LNCaP clone FGC (cell line): Measurements from ENCODE around the gene HPCAL1.
A peak's percentile ranks its signal among the peaks of the same experiment; 100 is the strongest.

Experiments
- DNase-seq: peaks from one replicate; pipeline ENCODE4 v3.0.0-alpha.2; 2011; ENCODE audit warnings: low read depth
- H3K4me3 ChIP-seq: 2 replicates; pipeline ENCODE4 v1.5.1; 2011; ENCODE audit warnings: mild to moderate bottlenecking, low read depth, low read length, control low read depth
- CTCF ChIP-seq: IDR thresholded peaks from 2 replicates; pipeline ENCODE4 v1.5.1; 2012; ENCODE audit warnings: mild to moderate bottlenecking; ENCODE audit not compliant: control insufficient read depth, insufficient read depth; ENCODE audit errors: extremely low read depth

HPCAL1 gene

DNA sequence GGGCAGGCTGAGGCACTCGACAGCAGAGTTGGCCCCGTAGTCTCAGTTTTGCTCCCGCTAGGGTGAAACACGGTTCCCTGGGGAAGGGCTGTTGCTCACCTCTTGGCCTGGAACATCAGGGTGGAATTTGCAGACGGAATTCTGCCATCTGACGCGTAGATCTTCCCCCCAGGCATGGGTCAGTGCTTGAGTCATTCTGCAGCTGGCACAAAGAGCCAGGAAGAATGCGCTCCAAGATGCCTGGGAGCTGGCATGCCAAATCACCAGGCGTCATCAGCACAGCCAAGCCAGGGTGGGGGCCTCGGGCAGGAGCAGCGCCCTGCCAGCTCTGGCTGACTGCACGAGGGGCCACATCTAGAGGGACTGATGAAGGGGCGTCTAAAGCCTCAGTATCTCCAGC lies 102.7 kb downstream of the HPCAL1 start:
- TF ChIP-seq CTCF: no peak
- DNase-seq: no peak
- H3K4me3 ChIP-seq: no peak overlapping the region

DNA sequence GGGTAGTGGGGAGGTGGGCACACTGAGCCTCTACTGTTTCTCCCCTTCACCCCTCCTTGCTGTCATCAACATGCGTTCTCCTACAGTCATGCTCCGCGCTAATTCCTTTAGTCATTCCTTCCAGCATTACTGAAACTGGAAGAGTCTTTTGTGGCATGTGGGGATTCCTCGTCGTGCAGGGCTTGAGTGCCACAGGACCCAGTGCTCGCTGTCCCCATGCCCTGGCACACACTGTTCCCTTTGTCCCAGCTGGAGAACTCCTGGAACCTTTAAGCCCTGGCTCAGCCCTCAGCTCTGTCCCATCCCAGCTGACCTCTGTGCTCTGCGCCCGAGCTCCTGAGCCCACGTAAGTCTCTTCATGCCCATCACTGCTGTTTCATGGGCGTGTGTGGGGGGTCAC lies 103.3 kb downstream of the HPCAL1 start:
- no peak for TF ChIP-seq CTCF
- no peak for DNase-seq
- no peak overlapping the region for H3K4me3 ChIP-seq

DNA sequence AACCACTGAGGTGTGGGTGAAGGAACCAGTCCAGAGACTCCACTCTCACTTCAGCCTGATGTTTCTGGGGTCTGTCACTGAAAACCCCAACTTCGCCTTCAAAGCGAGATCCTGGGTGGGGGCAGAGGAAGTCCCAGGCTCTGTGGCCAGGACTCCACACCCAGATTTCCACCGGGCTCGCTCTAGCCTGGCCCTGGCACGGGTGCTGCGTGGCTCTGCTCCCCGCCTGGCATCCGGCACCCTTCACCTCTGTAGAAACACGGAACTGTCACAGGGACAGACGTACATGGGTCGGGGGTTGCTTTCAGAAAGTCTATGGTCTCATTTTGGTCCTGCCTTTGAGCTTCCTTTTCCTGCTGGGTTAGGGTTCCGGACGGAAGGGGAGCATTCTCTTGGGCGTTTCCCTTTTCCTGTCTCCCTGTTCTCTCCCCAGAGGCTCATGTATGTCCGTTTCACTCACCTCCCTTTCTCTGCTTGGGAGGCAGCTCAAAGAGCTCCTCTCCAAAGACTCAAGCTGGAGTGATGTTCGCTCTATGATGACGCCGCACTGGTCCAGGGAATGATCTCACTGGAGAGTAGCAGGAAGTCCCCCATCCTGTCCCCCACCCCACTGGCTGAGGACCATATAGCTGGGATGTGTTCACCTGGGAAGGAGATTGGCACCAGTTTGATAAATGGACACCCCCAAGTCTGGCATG lies 103.9 kb downstream of the HPCAL1 start:
- TF ChIP-seq CTCF: no peak
- H3K4me3 ChIP-seq: no peak overlapping the region
- DNase-seq: no peak

GRCh38 chr2:10407432-10407831 lies 104.7 kb downstream of the HPCAL1 start:
- DNase-seq: no peak
- TF ChIP-seq CTCF: no peak
- no peak overlapping the region for H3K4me3 ChIP-seq

- no peak for DNase-seq
- H3K4me3 ChIP-seq: no peak overlapping the region
- no peak for TF ChIP-seq CTCF
Measured at GRCh38 chr2:10407841-10408648, 105.3 kb downstream of the HPCAL1 start.

- TF ChIP-seq CTCF: peak; percentile 93
- no peak overlapping the region for H3K4me3 ChIP-seq
- peak; percentile 80 for DNase-seq
Measured at GRCh38 chr2:10408649-10409579, 106.2 kb downstream of the HPCAL1 start.
